GM12872 (cell line): ENCODE measurements around the gene RNF208.

ENCODE experiments used
- CTCF ChIP-seq: IDR thresholded peaks from 3 replicates; pipeline ENCODE4 v1.5.1; 2011; ENCODE audit warnings: low read depth, mild to moderate bottlenecking, low read length, moderate library complexity; ENCODE audit not compliant: insufficient read depth

The RNF208 gene

DNA sequence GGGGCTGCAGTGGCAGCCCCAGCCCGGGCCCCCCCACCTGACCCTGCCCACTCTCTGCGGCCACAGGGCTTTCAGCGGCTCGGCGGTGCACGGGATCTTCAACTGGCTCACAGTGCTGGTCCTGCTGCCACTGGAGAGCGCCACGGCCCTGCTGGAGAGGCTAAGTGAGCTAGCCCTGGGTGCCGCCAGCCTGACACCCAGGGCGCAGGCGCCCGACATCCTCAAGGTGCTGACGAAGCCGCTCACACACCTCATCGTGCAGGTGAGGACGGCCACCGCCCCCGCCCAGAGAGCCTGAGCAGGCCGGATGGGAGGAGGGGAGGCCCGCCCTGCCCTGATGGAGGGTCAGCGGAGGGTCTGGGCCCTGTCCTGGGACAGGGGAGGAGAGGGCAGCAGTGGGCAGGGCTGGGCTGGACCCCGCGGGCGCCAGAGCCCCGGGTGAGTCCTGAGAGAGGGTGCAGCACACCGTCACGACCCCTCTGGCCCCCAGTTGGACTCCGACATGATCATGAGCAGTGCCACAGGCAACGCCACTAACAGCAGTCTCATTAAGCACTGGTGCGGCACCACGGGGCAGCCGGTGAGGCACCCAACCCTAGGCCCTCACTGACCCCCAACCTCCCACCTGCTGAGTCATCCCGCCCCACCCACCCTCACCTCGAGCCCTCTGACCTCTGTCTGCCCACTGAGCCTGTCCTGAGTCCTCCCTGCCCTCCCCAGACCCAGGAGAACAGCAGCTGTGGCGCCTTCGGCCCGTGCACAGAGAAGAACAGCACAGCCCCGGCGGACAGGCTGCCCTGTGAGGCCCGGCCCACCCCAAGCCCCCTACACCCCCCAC, 11.3 kb upstream of the RNF208 start:
- no peak for TF ChIP-seq CTCF

DNA sequence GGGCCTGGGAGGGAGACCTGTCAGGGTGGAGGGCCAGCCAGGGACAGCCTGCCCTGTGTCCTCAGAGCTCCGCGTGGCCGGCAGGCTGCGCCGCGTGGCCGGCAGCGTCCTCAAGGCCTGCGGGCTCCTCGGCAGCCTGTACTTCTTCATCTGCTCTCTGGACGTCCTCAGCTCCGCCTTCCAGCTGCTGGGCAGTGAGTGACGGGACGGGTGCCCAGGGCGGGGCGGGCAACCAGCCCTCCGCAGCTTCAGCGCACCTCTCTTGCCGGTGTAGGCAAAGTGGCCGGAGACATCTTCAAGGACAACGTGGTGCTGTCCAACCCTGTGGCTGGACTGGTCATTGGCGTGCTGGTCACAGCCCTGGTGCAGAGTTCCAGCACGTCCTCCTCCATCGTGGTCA, 10.5 kb upstream of the RNF208 start:
- TF ChIP-seq CTCF, result no peak

GRCh38 chr9:137232101-137232500, 10.1 kb upstream of the RNF208 start:
- TF ChIP-seq CTCF, result no peak

DNA sequence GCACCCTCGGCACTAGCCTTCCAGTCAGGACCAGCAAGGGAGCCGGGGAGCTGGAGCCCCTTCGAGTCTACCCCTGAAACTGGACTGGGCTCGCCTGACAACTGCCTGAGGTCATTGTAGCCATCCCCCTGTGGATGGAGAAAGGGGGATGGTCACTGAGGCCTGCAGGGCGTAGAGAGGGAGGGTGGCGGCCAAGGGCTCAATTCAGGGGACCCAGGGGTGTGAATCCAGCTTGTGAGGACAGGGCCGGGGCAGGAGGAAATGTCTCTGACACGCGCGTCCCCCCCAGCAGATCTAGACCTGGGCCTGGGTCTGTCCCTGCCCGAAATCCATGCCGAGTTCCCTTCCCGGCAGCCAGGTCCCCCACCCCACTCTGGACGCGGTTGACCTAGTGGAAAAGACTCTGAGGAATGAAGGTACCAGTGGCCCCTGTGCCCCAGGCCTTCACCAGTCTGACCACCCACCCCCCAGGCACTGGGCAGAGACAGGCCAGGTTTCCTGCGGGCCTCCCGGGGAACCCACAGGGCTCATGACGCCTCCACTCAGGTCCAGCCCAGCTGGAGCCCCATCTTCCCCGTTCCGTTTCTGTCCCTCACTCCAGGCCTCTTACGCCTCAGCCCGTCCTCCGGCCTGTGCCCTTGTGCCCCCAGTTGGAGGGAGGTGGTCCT, 9.5 kb upstream of the RNF208 start:
- TF ChIP-seq CTCF, result no peak

DNA sequence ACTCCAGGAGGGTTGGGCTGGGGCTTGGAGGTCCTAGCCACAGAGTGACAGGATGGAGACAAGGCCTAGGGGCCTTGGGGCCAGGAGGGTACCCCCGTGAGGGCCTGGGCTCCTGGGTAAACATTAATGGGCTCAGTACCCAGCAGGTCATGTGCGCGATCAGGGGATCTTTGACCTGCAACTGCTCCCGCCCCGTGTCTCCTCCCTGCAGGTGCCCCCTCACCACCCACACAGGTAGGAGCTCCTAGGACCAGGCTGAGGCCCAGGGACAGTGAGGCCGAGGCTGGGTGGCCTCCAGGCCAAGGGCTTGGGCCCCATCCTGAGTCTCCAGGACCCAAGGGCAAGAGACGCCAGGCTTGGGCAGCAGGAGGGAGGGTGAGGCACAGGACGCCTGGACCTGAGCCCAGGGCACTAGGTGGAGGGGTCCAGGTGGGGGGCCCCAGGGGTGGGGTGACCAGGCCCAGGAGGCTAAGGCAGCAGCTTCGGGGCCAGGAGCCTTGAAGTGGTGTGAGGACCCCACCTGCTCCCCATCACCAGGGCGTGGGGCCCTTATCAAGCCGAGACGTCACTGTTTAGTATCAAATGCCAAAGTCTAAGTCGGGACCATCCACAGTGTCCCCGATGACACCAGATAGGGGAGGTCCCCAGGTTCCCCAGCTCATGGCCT, 8.8 kb upstream of the RNF208 start, which contains the start of gene SLC34A3:
SLC34A3 (plus strand) TSS at position 197 of the 667 bp plus-strand sequence. CDS start 802 bp downstream, outside the sequence.
- TF ChIP-seq CTCF, result no peak

- TF ChIP-seq CTCF, result no peak
Observed at GRCh38 chr9:137229903-137230704, 8.1 kb upstream of the RNF208 start.
